ENCODE measurements around the gene TNFAIP2.

GRCh38 chr14:103091041-103091882 is 32.0 kb upstream of the TNFAIP2 start:
- TF ChIP-seq POLR2A (IDR thresholded peaks at IDR 0.05): no peak
- peak in 4 of 7 experiments; percentile 21 to 72 (median 38) for TF ChIP-seq CTCF (IDR thresholded peaks at IDR 0.05)
- TF ChIP-seq EP300 (IDR thresholded peaks at IDR 0.05): no peak
- TF ChIP-seq POLR2AphosphoS5 (IDR thresholded peaks at IDR 0.05): no peak
